Measurements from ENCODE around the gene VIT. TPM values are rescaled to one million over a fixed set of nuclear protein-coding genes. Genes with fewer than 3 reads are reported as not detected.

VIT gene
- total RNA-seq, 4 donors from 2014 or later, result 1.2 to 5.0 (median 3.8) TPM

GRCh38 chr2:36657703-36658102 lies 38.8 kb upstream of the VIT start:
- DNase-seq, result no peak
- no peak for TF ChIP-seq CTCF (IDR thresholded peaks at IDR 0.05)
- no peak for TF ChIP-seq POLR2A (IDR thresholded peaks at IDR 0.05)
- H3K4me1 ChIP-seq, result no peaks in the 10 kb centered on the region
- H3K27ac ChIP-seq, result no peak overlapping the region
- no peaks in the 10 kb centered on the region for H3K9me3 ChIP-seq
- no peaks in the 10 kb centered on the region for H3K36me3 ChIP-seq
- no peaks in the 10 kb centered on the region for H3K27me3 ChIP-seq
- H3K4me3 ChIP-seq, result no peak overlapping the region

- Histone ChIP-seq H3K27ac (no peak overlapping the region), H3K36me3 (no peaks in the 10 kb centered on the region), H3K9me3 (no peaks in the 10 kb centered on the region), H3K4me3 (no peak overlapping the region), H3K27me3 (no peaks in the 10 kb centered on the region), H3K4me1 (no peaks in the 10 kb centered on the region)
- no peak for TF ChIP-seq CTCF (IDR thresholded peaks at IDR 0.05)
- TF ChIP-seq POLR2A (IDR thresholded peaks at IDR 0.05), result no peak
- no peak for DNase-seq
Observed at GRCh38 chr2:36658277-36658748, 38.2 kb upstream of the VIT start.

DNA sequence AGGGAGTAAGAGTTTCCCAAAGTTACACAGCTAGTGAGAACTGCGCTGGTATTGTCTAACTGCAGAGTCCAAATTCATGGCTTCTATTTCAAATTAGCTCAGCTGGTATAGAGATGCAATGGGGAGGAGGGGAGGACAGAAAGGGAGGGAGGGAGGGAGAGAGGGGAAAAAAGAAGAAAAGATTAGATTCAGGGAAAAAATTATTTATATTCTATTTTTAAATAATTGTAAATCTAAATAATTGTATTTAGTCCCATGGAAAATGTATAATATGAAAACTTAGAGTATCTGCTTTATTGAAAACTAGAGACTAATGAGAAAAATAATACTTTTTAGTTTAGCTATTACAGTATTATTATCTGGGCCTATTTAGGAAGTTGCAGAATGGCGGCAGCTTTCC lies 37.3 kb upstream of the VIT start:
- Histone ChIP-seq H3K9me3 (no peaks in the 10 kb centered on the region), H3K27me3 (no peaks in the 10 kb centered on the region), H3K36me3 (no peaks in the 10 kb centered on the region), H3K27ac (no peak overlapping the region), H3K4me3 (no peak overlapping the region), H3K4me1 (no peaks in the 10 kb centered on the region)
- DNase-seq, result no peak
- TF ChIP-seq POLR2A (IDR thresholded peaks at IDR 0.05), result no peak
- no peak for TF ChIP-seq CTCF (IDR thresholded peaks at IDR 0.05)

- no peaks in the 10 kb centered on the region for H3K9me3 ChIP-seq
- H3K36me3 ChIP-seq, result no peaks in the 10 kb centered on the region
- H3K4me3 ChIP-seq, result no peak overlapping the region
- H3K4me1 ChIP-seq, result no peaks in the 10 kb centered on the region
- no peak for DNase-seq
- H3K27ac ChIP-seq, result no peak overlapping the region
- TF ChIP-seq CTCF (IDR thresholded peaks at IDR 0.05) (no peak), POLR2A (IDR thresholded peaks at IDR 0.05) (no peak)
- H3K27me3 ChIP-seq, result no peaks in the 10 kb centered on the region
Observed at GRCh38 chr2:36659872-36660312, 36.6 kb upstream of the VIT start.

- Histone ChIP-seq H3K27me3 (no peaks in the 10 kb centered on the region), H3K9me3 (no peaks in the 10 kb centered on the region), H3K4me3 (no peak overlapping the region), H3K4me1 (no peaks in the 10 kb centered on the region), H3K27ac (no peak overlapping the region), H3K36me3 (no peaks in the 10 kb centered on the region)
- no peak for DNase-seq
- TF ChIP-seq CTCF (IDR thresholded peaks at IDR 0.05) (no peak), POLR2A (IDR thresholded peaks at IDR 0.05) (no peak)
Observed at GRCh38 chr2:36662638-36663037, 33.9 kb upstream of the VIT start.

GRCh38 chr2:36663295-36663694 lies 33.2 kb upstream of the VIT start:
- no peak for DNase-seq
- H3K4me1 ChIP-seq, result no peaks in the 10 kb centered on the region
- no peak overlapping the region for H3K27ac ChIP-seq
- TF ChIP-seq POLR2A (IDR thresholded peaks at IDR 0.05), result no peak
- no peak for TF ChIP-seq CTCF (IDR thresholded peaks at IDR 0.05)
- no peaks in the 10 kb centered on the region for H3K9me3 ChIP-seq
- H3K36me3 ChIP-seq, result no peaks in the 10 kb centered on the region
- no peak overlapping the region for H3K4me3 ChIP-seq
- H3K27me3 ChIP-seq, result no peaks in the 10 kb centered on the region

Data from Peyer's patch (tissue), 4 donors.